Body of pancreas (tissue), 4 donors: ENCODE results near the gene SUN2.

Experiments used
- CTCF ChIP-seq, 7 experiments: fragments of 450-650 bp in 4 of 7; fragments of 200-600 bp in 3 of 7; sonication (generic) in 3 of 7; IDR thresholded peaks; one replicate each; pipeline ENCODE4 v1.5.1; 2016 to 2019; ENCODE audit warnings: antibody characterized with exemption in 7 of 7
- POLR2A ChIP-seq, 3 donors: fragments of 450-650 bp; IDR thresholded peaks; one replicate each; pipeline ENCODE4 v1.6.1; 2016; ENCODE audit warnings: antibody characterized with exemption in 3 of 3, mild to moderate bottlenecking in 2 of 3

- no peak for TF ChIP-seq CTCF (IDR thresholded peaks at IDR 0.05)
- no peak for TF ChIP-seq POLR2A (IDR thresholded peaks at IDR 0.05)
Measured at GRCh38 chr22:38796262-38796957, 40.6 kb upstream of the SUN2 start.
